HepG2 (cell line): ENCODE results near the gene GRM5. TPM values are rescaled to one million over a fixed set of nuclear protein-coding genes. Genes with fewer than 3 reads are reported as not detected.

Source experiments
- ARID4A ChIP-seq: sonication (generic); formaldehyde crosslinking; IDR thresholded peaks from 2 replicates; pipeline ENCODE4 v1.5.0; 2020; ENCODE audit warnings: mild to moderate bottlenecking, missing genetic modification reagents, borderline replicate concordance
- CCDC6 ChIP-seq: sonication (generic); formaldehyde crosslinking; IDR thresholded peaks from 2 replicates; pipeline ENCODE4 v1.8.1; 2022; ENCODE audit warnings: mild to moderate bottlenecking, missing genetic modification reagents, moderate library complexity
- FUBP1 ChIP-seq: sonication (generic); formaldehyde crosslinking; IDR thresholded peaks from 2 replicates; pipeline ENCODE4 v1.5.1; 2020; ENCODE audit warnings: missing genetic modification reagents, mild to moderate bottlenecking, borderline replicate concordance
- NCOA1 ChIP-seq: sonication (generic); formaldehyde crosslinking; IDR thresholded peaks from 2 replicates; pipeline ENCODE4 v1.9.0; 2021; ENCODE audit warnings: missing genetic modification reagents
- STAG1 ChIP-seq: sonication (generic); formaldehyde crosslinking; IDR thresholded peaks from 2 replicates; pipeline ENCODE4 v1.4.0; 2020; ENCODE audit warnings: missing genetic modification reagents
- SYNCRIP ChIP-seq: fragments of 200-400 bp; formaldehyde crosslinking; IDR thresholded peaks from 2 replicates; pipeline ENCODE4 v1.6.1; 2018; ENCODE audit warnings: mild to moderate bottlenecking, low read depth, low read length; ENCODE audit not compliant: insufficient read depth
- TFDP2 ChIP-seq: sonication (generic); formaldehyde crosslinking; IDR thresholded peaks from 2 replicates; pipeline ENCODE4 v1.4.0; 2020; ENCODE audit warnings: missing genetic modification reagents
- ZNF280B ChIP-seq: sonication (generic); formaldehyde crosslinking; IDR thresholded peaks from 2 replicates; pipeline ENCODE4 v1.5.0; 2020; ENCODE audit warnings: missing genetic modification reagents, mild to moderate bottlenecking, borderline replicate concordance
- ZNF557 ChIP-seq: sonication (generic); formaldehyde crosslinking; IDR thresholded peaks from 2 replicates; pipeline ENCODE4 v1.4.0; 2020; ENCODE audit warnings: missing genetic modification reagents
- ZNF597 ChIP-seq: sonication (generic); formaldehyde crosslinking; IDR thresholded peaks from 2 replicates; pipeline ENCODE4 v1.5.0; 2020; ENCODE audit warnings: missing genetic modification reagents
- polyA plus RNA-seq, 8 experiments: library from polyadenylated mRNA; depleted of rRNA in 3 of 8; stranded (reverse) in 7 of 8; unstranded in 1 of 8; fragments of >200 nt; fragmentation: Illumina TruSeq in 4 of 8; extraction: Trizol in 4 of 8; gene quantifications; 2 replicates each; pipeline versions ENCODE4 v1.2.1 to v1.2.3, GENCODE V29; 2011 to 2016; ENCODE audit warnings: low read depth in 4 of 8, missing spikeins in 1 of 8, mixed read lengths in 1 of 8; ENCODE audit not compliant: insufficient read depth in 1 of 8
- total RNA-seq, 5 experiments: library from RNA; depleted of rRNA; stranded (reverse); fragments of >200 nt; fragmentation: Illumina TruSeq; extraction: Trizol; gene quantifications; 2 replicates each; pipeline ENCODE4 v1.2.3, GENCODE V29; 2016; ENCODE audit warnings: low read depth in 1 of 5

The GRM5 gene
- total and polyA plus RNA-seq, 2 of the 13 experiments (the other 11 are each of a cell fraction or from before 2014, with no cell fraction given), result not detected

- TF ChIP-seq ARID4A (CRISPR knock-in tag) (no peak), NCOA1 (no peak), CCDC6 (CRISPR knock-in tag) (no peak), ZNF280B (no peak), FUBP1 (CRISPR knock-in tag) (no peak), STAG1 (no peak), SYNCRIP (no peak), ZNF557 (no peak), ZNF597 (CRISPR knock-in tag) (no peak), TFDP2 (CRISPR knock-in tag) (no peak)
Measured at GRCh38 chr11:88521799-88522201, 544.0 kb downstream of the GRM5 start (continued).
